GM19467 (cell line): ENCODE data around the gene ANO2.

Experiments
- ATAC-seq: cut with Tn5 transposase; IDR thresholded peaks from one replicate; pipeline ENCODE4 v1.9.1; 2021; ENCODE audit warnings: mild to moderate bottlenecking, moderate library complexity; ENCODE audit not compliant: unreplicated experiment

The ANO2 gene

GRCh38 chr12:5921027-5921909 lies 23.8 kb downstream of the ANO2 start:
- ATAC-seq, result no peak

- ATAC-seq, result no peak
Measured at GRCh38 chr12:5916785-5917290, 28.2 kb downstream of the ANO2 start.

GRCh38 chr12:5915511-5915910 lies 29.5 kb downstream of the ANO2 start:
- ATAC-seq, result no peak

GRCh38 chr12:5914387-5915149 lies 30.5 kb downstream of the ANO2 start:
- ATAC-seq, result no peak

GRCh38 chr12:5913387-5913786 lies 31.7 kb downstream of the ANO2 start:
- no peak for ATAC-seq

- no peak for ATAC-seq
Measured at GRCh38 chr12:5912437-5913334, 32.4 kb downstream of the ANO2 start.

- ATAC-seq, result no peak
Measured at GRCh38 chr12:5912011-5912410, 33.0 kb downstream of the ANO2 start.

GRCh38 chr12:5910790-5911548 lies 34.1 kb downstream of the ANO2 start:
- no peak for ATAC-seq

GRCh38 chr12:5909560-5909959 lies 35.5 kb downstream of the ANO2 start:
- no peak for ATAC-seq

GRCh38 chr12:5908251-5908650 lies 36.8 kb downstream of the ANO2 start:
- no peak for ATAC-seq

GRCh38 chr12:5907807-5908206 lies 37.3 kb downstream of the ANO2 start:
- no peak for ATAC-seq

- no peak for ATAC-seq
Measured at GRCh38 chr12:5905757-5906156, 39.3 kb downstream of the ANO2 start.

- no peak for ATAC-seq
Measured at GRCh38 chr12:5904969-5905368, 40.1 kb downstream of the ANO2 start.

GRCh38 chr12:5904441-5904840 lies 40.6 kb downstream of the ANO2 start:
- ATAC-seq, result no peak

- ATAC-seq, result no peak
Measured at GRCh38 chr12:5902736-5903135, 42.3 kb downstream of the ANO2 start.

- no peak for ATAC-seq
Measured at GRCh38 chr12:5901416-5901815, 43.6 kb downstream of the ANO2 start.

- ATAC-seq, result no peak
Measured at GRCh38 chr12:5900533-5901205, 44.4 kb downstream of the ANO2 start.

- no peak for ATAC-seq
Measured at GRCh38 chr12:5900076-5900475, 45.0 kb downstream of the ANO2 start.

GRCh38 chr12:5899675-5900074 lies 45.4 kb downstream of the ANO2 start:
- no peak for ATAC-seq

GRCh38 chr12:5898874-5899273 lies 46.2 kb downstream of the ANO2 start:
- ATAC-seq, result no peak
